ENCODE data around the gene ATP9B.

The ATP9B gene

GRCh38 chr18:79068937-79069716 lies at the start of gene ATP9B:
TSS of gene ATP9B (plus strand) at chr18:79069394. CDS start at chr18:79069411, 17 bp downstream.
- DNase-seq (ENCODE audit: low read depth in 2 of 2): peak; percentile 96 to 99

GRCh38 chr18:79019881-79020280 lies 49.3 kb upstream of the ATP9B start:
- DNase-seq (ENCODE audit: low read depth in 2 of 2): no peak

GRCh38 chr18:79022603-79023002 lies 46.6 kb upstream of the ATP9B start:
- DNase-seq (ENCODE audit: low read depth in 2 of 2): no peak

GRCh38 chr18:79026491-79026890 lies 42.7 kb upstream of the ATP9B start:
- DNase-seq (ENCODE audit: low read depth in 2 of 2): no peak

GRCh38 chr18:79030680-79031079 lies 38.5 kb upstream of the ATP9B start:
- no peak for DNase-seq (ENCODE audit: low read depth in 2 of 2)

GRCh38 chr18:79042276-79042675 lies 26.9 kb upstream of the ATP9B start:
- DNase-seq (ENCODE audit: low read depth in 2 of 2): no peak

GRCh38 chr18:79043288-79043687 lies 25.9 kb upstream of the ATP9B start:
- no peak for DNase-seq (ENCODE audit: low read depth in 2 of 2)

- DNase-seq (ENCODE audit: low read depth in 2 of 2): no peak
Measured at GRCh38 chr18:79046522-79046921, 22.7 kb upstream of the ATP9B start.

- DNase-seq (ENCODE audit: low read depth in 2 of 2): no peak
Measured at GRCh38 chr18:79047556-79048244, 21.5 kb upstream of the ATP9B start.

GRCh38 chr18:79048245-79048632 lies 21.0 kb upstream of the ATP9B start:
- no peak for DNase-seq (ENCODE audit: low read depth in 2 of 2)

GRCh38 chr18:79049506-79049905 lies 19.7 kb upstream of the ATP9B start:
- no peak for DNase-seq (ENCODE audit: low read depth in 2 of 2)

GRCh38 chr18:79050005-79050404 lies 19.2 kb upstream of the ATP9B start:
- no peak for DNase-seq (ENCODE audit: low read depth in 2 of 2)

- DNase-seq (ENCODE audit: low read depth in 2 of 2): no peak
Measured at GRCh38 chr18:79056827-79057367, 12.3 kb upstream of the ATP9B start.

- no peak for DNase-seq (ENCODE audit: low read depth in 2 of 2)
Measured at GRCh38 chr18:79058007-79058406, 11.2 kb upstream of the ATP9B start.

- no peak for DNase-seq (ENCODE audit: low read depth in 2 of 2)
Measured at GRCh38 chr18:79062806-79063205, 6.4 kb upstream of the ATP9B start.

- no peak for DNase-seq (ENCODE audit: low read depth in 2 of 2)
Measured at GRCh38 chr18:79064228-79064627, 5.0 kb upstream of the ATP9B start.

GRCh38 chr18:79065802-79066201 lies 3.4 kb upstream of the ATP9B start:
- DNase-seq (ENCODE audit: low read depth in 2 of 2): no peak

GRCh38 chr18:79067611-79068010 lies 1.6 kb upstream of the ATP9B start:
- no peak for DNase-seq (ENCODE audit: low read depth in 2 of 2)

- no peak for DNase-seq (ENCODE audit: low read depth in 2 of 2)
Measured at GRCh38 chr18:79068341-79068936, 755 bp upstream of the ATP9B start.

GRCh38 chr18:79069717-79070151 lies 540 bp downstream of the ATP9B start:
- no peak for DNase-seq (ENCODE audit: low read depth in 2 of 2)

GRCh38 chr18:79070486-79070885 lies 1.3 kb downstream of the ATP9B start:
- DNase-seq (ENCODE audit: low read depth in 2 of 2): no peak

- no peak for DNase-seq (ENCODE audit: low read depth in 2 of 2)
Measured at GRCh38 chr18:79071037-79071436, 1.8 kb downstream of the ATP9B start.

All from stimulated activated CD8-positive, alpha-beta memory T cell treated with anti-CD3 and anti-CD28 coated beads, Interleukin-15, amount 100 ng/mL, for 4 hours (primary cell).